ENCODE results near the gene BMPR1A. TPM values are rescaled to one million over a fixed set of nuclear protein-coding genes. Genes with fewer than 3 reads are reported as not detected.

BMPR1A gene
- total and polyA plus RNA-seq, 2 of the 4 experiments (the other 2 are of a cell fraction), result 15.9 to 93.7 TPM

GRCh38 chr10:86769991-86770390 lies 13.6 kb downstream of the BMPR1A start:
- in situ Hi-C loops (cut with MboI; ENCODE audit: low sequenced_read_pairs), result no loop called here
- no peak for ATAC-seq (ENCODE audit: low read depth)

More at GRCh38 chr10:86769991-86770390, 13.6 kb downstream of the BMPR1A start:
- CTCF ChIA-PET, result interaction anchor here (0.5 to 0.6 kb wide), 2 partner anchors 21 to 185 kb away, joined by 3 to 4 read pairs; no protein-coding TSS in a partner anchor
- Histone ChIP-seq H3K4ac (ENCODE audit: low read depth, low read length) (no peak overlapping the region), H4K20me1 (ENCODE audit: insufficient read depth, low read length) (peaks cover 65% of the 10 kb centered on the region), H3K56ac (ENCODE audit: extremely low read depth, insufficient read depth, low read length) (no peak overlapping the region), H3K18ac (ENCODE audit: low read depth, low read length) (no peak overlapping the region), H3K4me2 (ENCODE audit: low read depth, low read length) (no peak overlapping the region), H3K23ac (ENCODE audit: low read depth, low read length) (0 out of 2 replicates have a peak overlapping the region, but pooled peaks have one; percentile 48), H2AK5ac (ENCODE audit: low read depth, low read length) (no peak overlapping the region), H2BK120ac (ENCODE audit: low read depth, low read length) (no peak overlapping the region), H3K9me3 (ENCODE audit: control insufficient read depth, insufficient read depth, low read length) (no peaks in the 10 kb centered on the region), H3K27ac (ENCODE audit: insufficient read depth, low read length) (no peak overlapping the region), H3K9me1 (ENCODE audit: insufficient read depth, low read length) (peaks cover 16% of the 10 kb centered on the region), H3K9ac (ENCODE audit: low read depth, low read length) (no peak overlapping the region), H3K4me1 (ENCODE audit: control insufficient read depth, insufficient read depth, low read length) (peaks cover 2% of the 10 kb centered on the region), H4K5ac (ENCODE audit: low read depth, low read length) (no peak overlapping the region), H2BK5ac (ENCODE audit: low read depth, low read length, poor library complexity, severe bottlenecking) (no peak overlapping the region), H2BK20ac (ENCODE audit: low read depth, low read length) (no peak overlapping the region), H2AK9ac (replicated peaks; ENCODE audit: low read depth, low read length, poor library complexity) (no peak overlapping the region), H4K91ac (ENCODE audit: insufficient read depth, low read depth, low read length) (no peak overlapping the region), H3K4me3 (ENCODE audit: insufficient read depth, low read depth, low read length) (no peak overlapping the region), H3K36me3 (ENCODE audit: control insufficient read depth, insufficient read depth, low read length) (no peaks in the 10 kb centered on the region), H3K27me3 (ENCODE audit: control insufficient read depth, insufficient read depth, low read length) (no peaks in the 10 kb centered on the region), H2AFZ (replicated peaks; ENCODE audit: low read length, poor library complexity) (no peak overlapping the region), H3K79me1 (ENCODE audit: low read depth in 1 of 2, low read length in 2 of 2) (peaks cover 28 to 60% of the 10 kb centered on the region in 2 experiments), H2BK15ac (ENCODE audit: low read depth, low read length) (no peak overlapping the region), H4K8ac (ENCODE audit: low read depth in 2 of 2, low read length in 2 of 2) (no peak overlapping the region), H3K14ac (replicated peaks; ENCODE audit: low read depth, low read length) (no peak overlapping the region)
- no peak for TF ChIP-seq FOS (IDR thresholded peaks at IDR 0.05; ENCODE audit: low read depth, low read length)
- intact Hi-C loops (cut with micrococcal nuclease), result no loop called here
- BruUV-seq (replicated peaks), result no TSS peak
- WGBS, 2 experiments (ENCODE audit: extremely low coverage in 2 of 2, insufficient read length in 1 of 2), result 94% methylated on average over 6 of the region's 10 CpGs; no CpG with 5 or more reads in 1 of the 2 experiments
- no peak for DNase-seq
- POLR2A ChIA-PET (ENCODE audit: unreplicated experiment), result no interaction called here
- dilution Hi-C loops (cut with HindIII; ENCODE audit: low sequenced_read_pairs, unreplicated experiment), result no loop called here
